Measurements from ENCODE around the gene TCF3.
A peak's percentile ranks its signal among the peaks of the same experiment; 100 is the strongest.

Gene TCF3

GRCh38 chr19:1587872-1588271 lies 64.5 kb downstream of the TCF3 start:
- DNase-seq (ENCODE audit: low read depth in 3 of 3) = no peak

GRCh38 chr19:1585243-1585580 lies 67.2 kb downstream of the TCF3 start:
- DNase-seq (ENCODE audit: low read depth in 3 of 3) = no peak

- DNase-seq (ENCODE audit: low read depth in 3 of 3) = no peak
Observed at GRCh38 chr19:1584500-1585242, 67.7 kb downstream of the TCF3 start.

GRCh38 chr19:1582201-1582600 lies 70.2 kb downstream of the TCF3 start:
- no peak for DNase-seq (ENCODE audit: low read depth in 3 of 3)

GRCh38 chr19:1580957-1581356 lies 71.5 kb downstream of the TCF3 start:
- no peak for DNase-seq (ENCODE audit: low read depth in 3 of 3)

GRCh38 chr19:1580382-1580781 lies 72.0 kb downstream of the TCF3 start:
- DNase-seq (ENCODE audit: low read depth in 3 of 3) = no peak

GRCh38 chr19:1579222-1579621 lies 73.2 kb downstream of the TCF3 start:
- DNase-seq (ENCODE audit: low read depth in 3 of 3) = no peak

GRCh38 chr19:1577929-1578618 lies 74.3 kb downstream of the TCF3 start:
- no peak for DNase-seq (ENCODE audit: low read depth in 3 of 3)

- DNase-seq (ENCODE audit: low read depth in 3 of 3) = no peak
Observed at GRCh38 chr19:1577090-1577928, 75.1 kb downstream of the TCF3 start.

GRCh38 chr19:1576242-1577089 lies 75.9 kb downstream of the TCF3 start:
- DNase-seq (ENCODE audit: low read depth in 3 of 3) = no peak

GRCh38 chr19:1575323-1576241 lies 76.8 kb downstream of the TCF3 start:
- no peak for DNase-seq (ENCODE audit: low read depth in 3 of 3)

- DNase-seq (ENCODE audit: low read depth in 3 of 3) = no peak
Observed at GRCh38 chr19:1574354-1575136, 77.9 kb downstream of the TCF3 start.

GRCh38 chr19:1572795-1573194 lies 79.6 kb downstream of the TCF3 start:
- DNase-seq (ENCODE audit: low read depth in 3 of 3) = no peak

- DNase-seq (ENCODE audit: low read depth in 3 of 3) = no peak
Observed at GRCh38 chr19:1571358-1571757, 81.1 kb downstream of the TCF3 start.

- no peak for DNase-seq (ENCODE audit: low read depth in 3 of 3)
Observed at GRCh38 chr19:1570836-1571235, 81.6 kb downstream of the TCF3 start.

GRCh38 chr19:1569997-1570396 lies 82.4 kb downstream of the TCF3 start:
- no peak for DNase-seq (ENCODE audit: low read depth in 3 of 3)

- peak; percentile 66 to 79 (median 72) for DNase-seq (ENCODE audit: low read depth in 3 of 3)
Observed at GRCh38 chr19:1568320-1569019, 83.9 kb downstream of the TCF3 start, which contains the start of gene MEX3D. TSS of gene MEX3D (minus strand) at chr19:1568325. CDS start at chr19:1568058, 267 bp downstream.

GRCh38 chr19:1567848-1568227 lies 84.6 kb downstream of the TCF3 start:
- no peak for DNase-seq (ENCODE audit: low read depth in 3 of 3)

Measured in stimulated activated CD4-positive, alpha-beta T cell treated with anti-CD3 and anti-CD28 coated beads, TNF-alpha, amount 100 ng/mL, for 24 hours (primary cell).